Body of pancreas (tissue), 4 donors: ENCODE results near the gene RPL35A. TPM values are rescaled to one million over a fixed set of nuclear protein-coding genes. Genes with fewer than 3 reads are reported as not detected.

ENCODE experiments used
- ATAC-seq: fragments of 150-250 bp; one replicate; pipeline ENCODE4 v1.9.1; 2016
- DNase-seq, 4 donors: peaks; one replicate each; pipeline ENCODE4 v3.0.0-alpha.2; 2019
- H3K27ac ChIP-seq, 4 donors: fragments of 200-600 bp; sonication (generic); 1 replicate in 3 of 4; 2 replicates in 1 of 4; pipeline versions ENCODE4 v1.5.1 to v1.6.1; 2016 to 2019; ENCODE audit warnings: mild to moderate bottlenecking in 1 of 4, mixed read lengths in 1 of 4, moderate library complexity in 1 of 4
- H3K27me3 ChIP-seq, 2 donors: fragments of 200-600 bp; sonication (generic); one replicate each; pipeline ENCODE4 v1.6.0; 2016; ENCODE audit warnings: mild to moderate bottlenecking in 1 of 2
- H3K36me3 ChIP-seq, 2 donors: fragments of 200-600 bp; sonication (generic); replicated peaks in 1 of 2; 2 replicates each; pipeline ENCODE4 v1.5.1; 2016; ENCODE audit warnings: low read depth in 2 of 2; ENCODE audit not compliant: insufficient read depth in 1 of 2
- H3K4me1 ChIP-seq: fragments of 200-600 bp; sonication (generic); one replicate; pipeline ENCODE4 v1.6.0; 2016
- H3K4me3 ChIP-seq, 2 donors: fragments of 200-600 bp; sonication (generic); 1 replicate in 1 of 2; 2 replicates in 1 of 2; pipeline ENCODE4 v1.5.1; 2016 to 2019
- H3K9me3 ChIP-seq, 3 donors: fragments of 200-600 bp; sonication (generic); 1 replicate in 2 of 3; 2 replicates in 1 of 3; pipeline ENCODE4 v1.5.1; 2016
- CTCF ChIP-seq, 7 experiments: fragments of 450-650 bp in 4 of 7; fragments of 200-600 bp in 3 of 7; sonication (generic) in 3 of 7; IDR thresholded peaks; one replicate each; pipeline ENCODE4 v1.5.1; 2016 to 2019; ENCODE audit warnings: antibody characterized with exemption in 7 of 7
- POLR2A ChIP-seq, 3 donors: fragments of 450-650 bp; IDR thresholded peaks; one replicate each; pipeline ENCODE4 v1.6.1; 2016; ENCODE audit warnings: antibody characterized with exemption in 3 of 3, mild to moderate bottlenecking in 2 of 3
- WGBS, 2 donors: methylation state at CpG; one replicate each; pipeline ENCODE4 v1.1.5; 2017; 5-methylcytosine and 5-hydroxymethylcytosine counted together
- intact Hi-C: fragments of 100-400 bp; cut with DNase I; formaldehyde crosslinking; loops from one replicate; pipeline ENCODE4 v1.15.1; 2023
- total RNA-seq, 2 donors: library from RNA; depleted of rRNA; stranded (reverse); fragments of >200 nt; gene quantifications; one replicate each; pipeline ENCODE4 v1.1.0, GENCODE V29; 2016

Gene RPL35A
- total RNA-seq, 2 donors from 2014 or later = 156 to 462 TPM

- ATAC-seq (no peak), DNase-seq (no peak)
- no peaks in the 10 kb centered on the region for H3K36me3 ChIP-seq
- H3K27ac ChIP-seq = no peak overlapping the region
- no peaks in the 10 kb centered on the region for H3K9me3 ChIP-seq
- no peaks in the 10 kb centered on the region for H3K4me1 ChIP-seq
- TF ChIP-seq CTCF (IDR thresholded peaks at IDR 0.05) = no peak
- TF ChIP-seq POLR2A (IDR thresholded peaks at IDR 0.05) = no peak
- WGBS, 2 donors = 95 to 96% methylated on average over 8 of the region's 8 CpGs
- no peak overlapping the region for H3K4me3 ChIP-seq
- no peaks in the 10 kb centered on the region for H3K27me3 ChIP-seq
- intact Hi-C loops = no loop called here
Measured at GRCh38 chr3:197975311-197975710, 25.3 kb downstream of the RPL35A start.

- WGBS, 2 donors = 93 to 97% methylated on average over 1 of the region's 1 CpG
- H3K9me3 ChIP-seq = no peaks in the 10 kb centered on the region
- H3K4me1 ChIP-seq = no peaks in the 10 kb centered on the region
- TF ChIP-seq POLR2A (IDR thresholded peaks at IDR 0.05) (no peak), CTCF (IDR thresholded peaks at IDR 0.05) (no peak)
- H3K36me3 ChIP-seq = peaks cover 0 to 2% of the 10 kb centered on the region in 2 donors
- no peak overlapping the region for H3K27ac ChIP-seq
- H3K4me3 ChIP-seq = no peak overlapping the region
- ATAC-seq = no peak
- DNase-seq = no peak
- intact Hi-C loops = no loop called here
- H3K27me3 ChIP-seq = no peaks in the 10 kb centered on the region
Measured at GRCh38 chr3:197983076-197983475, 33.1 kb downstream of the RPL35A start.

GRCh38 chr3:197989651-197990050 lies 39.7 kb downstream of the RPL35A start:
- Histone ChIP-seq H3K4me3 (no peak overlapping the region), H3K36me3 (no peaks in the 10 kb centered on the region), H3K9me3 (no peaks in the 10 kb centered on the region), H3K27me3 (no peaks in the 10 kb centered on the region), H3K27ac (no peak overlapping the region), H3K4me1 (no peaks in the 10 kb centered on the region)
- no peak for TF ChIP-seq POLR2A (IDR thresholded peaks at IDR 0.05)
- no peak for TF ChIP-seq CTCF (IDR thresholded peaks at IDR 0.05)
- intact Hi-C loops = no loop called here
- ATAC-seq (no peak), DNase-seq (no peak)
- 38 to 50% methylated on average over 4 of the region's 4 CpGs for WGBS, 2 donors

GRCh38 chr3:197994736-197995135 lies 44.7 kb downstream of the RPL35A start:
- no peak overlapping the region for H3K4me3 ChIP-seq
- H3K4me1 ChIP-seq = no peaks in the 10 kb centered on the region
- TF ChIP-seq POLR2A (IDR thresholded peaks at IDR 0.05) = no peak
- ATAC-seq (no peak), DNase-seq (no peak)
- no peaks in the 10 kb centered on the region for H3K27me3 ChIP-seq
- intact Hi-C loops = no loop called here
- H3K27ac ChIP-seq = no peak overlapping the region
- no peaks in the 10 kb centered on the region for H3K36me3 ChIP-seq
- no peaks in the 10 kb centered on the region for H3K9me3 ChIP-seq
- 30 to 33% methylated on average over 1 of the region's 1 CpG for WGBS, 2 donors

GRCh38 chr3:197996855-197997254 lies 46.9 kb downstream of the RPL35A start:
- H3K36me3 ChIP-seq = no peaks in the 10 kb centered on the region
- no peaks in the 10 kb centered on the region for H3K4me1 ChIP-seq
- intact Hi-C loops = no loop called here
- ATAC-seq = no peak
- no peak overlapping the region for H3K27ac ChIP-seq
- H3K27me3 ChIP-seq = no peaks in the 10 kb centered on the region
- DNase-seq = no peak
- no peaks in the 10 kb centered on the region for H3K9me3 ChIP-seq
- H3K4me3 ChIP-seq = no peak overlapping the region
- TF ChIP-seq CTCF (IDR thresholded peaks at IDR 0.05) (no peak), POLR2A (IDR thresholded peaks at IDR 0.05) (no peak)
- WGBS, 2 donors = 92 to 97% methylated on average over 5 of the region's 5 CpGs
